HepG2 (cell line): ENCODE data around the gene LRP2. TPM values are rescaled to one million over a fixed set of nuclear protein-coding genes. Genes with fewer than 3 reads are reported as not detected.

Experiments
- ATAC-seq: fragments of 200-7000 bp; cut with Tn5 transposase; 3 replicates; pipeline ENCODE4 v1.9.1; 2020; ENCODE audit warnings: mild to moderate bottlenecking, moderate library complexity
- BruUV-seq: library from RNA; stranded (reverse); fragments of 400-500 nt; replicated peaks from 2 replicates; lab custom pipeline; 2021; lab: Mats Ljungman, UMichigan
- CTCF ChIA-PET: fragments of 300-600 bp; formaldehyde crosslinking; extraction: SDS; loops from one replicate; lab custom pipeline; 2021; ENCODE audit warnings: low total read pairs, inconsistent platforms, low intra/inter-chr PET ratio; lab: Yijun Ruan, JAX
- POLR2A ChIA-PET: fragments of 350-600 bp; sonication (Branson Sonifier 250); formaldehyde crosslinking; loops from one replicate; lab custom pipeline; 2020; ENCODE audit warnings: antibody characterized with exemption, inconsistent platforms; lab: Yijun Ruan, JAX
- DNase-seq: peaks from one replicate; pipeline ENCODE4 v3.0.0-alpha.2; 2015; ENCODE audit warnings: low spot score
- FAIRE-seq: peaks from 3 replicates; lab custom pipeline; 2011; peaks lifted over from hg19 to GRCh38; lab: Jason Lieb, UNC
- H2AFZ ChIP-seq: one replicate; pipeline ENCODE4 v1.6.1; 2011; ENCODE audit warnings: low read length, inconsistent platforms
- H3K27ac ChIP-seq: fragments of 300-600 bp; 3 replicates; pipeline ENCODE4 v1.8.0; 2011; ENCODE audit warnings: mixed run types, mild to moderate bottlenecking, mixed read lengths, low read length, inconsistent platforms; ENCODE audit not compliant: insufficient read depth; ENCODE audit errors: extremely low read length
- H3K27me3 ChIP-seq, 2 experiments: fragments of 200-600 bp in 1 of 2; 2 replicates in 1 of 2; 3 replicates in 1 of 2; pipeline versions ENCODE4 v1.6.0 to v1.8.0; 2011; ENCODE audit warnings: low read length in 2 of 2, mild to moderate bottlenecking in 2 of 2, moderate library complexity in 2 of 2, inconsistent platforms in 1 of 2; ENCODE audit not compliant: insufficient read depth in 2 of 2, control insufficient read depth in 1 of 2
- H3K36me3 ChIP-seq, 2 experiments: fragments of 200-600 bp in 1 of 2; replicated peaks in 1 of 2; 2 replicates in 1 of 2; 3 replicates in 1 of 2; pipeline versions ENCODE4 v1.5.1 to v1.8.0; 2011; ENCODE audit warnings: low read length in 2 of 2, inconsistent platforms in 1 of 2; ENCODE audit not compliant: insufficient read depth in 2 of 2, control insufficient read depth in 1 of 2
- H3K4me1 ChIP-seq: 2 replicates; pipeline ENCODE4 v1.5.1; 2012; ENCODE audit warnings: low read length, inconsistent platforms; ENCODE audit not compliant: insufficient read depth
- H3K4me2 ChIP-seq: 2 replicates; pipeline ENCODE4 v1.6.0; 2011; ENCODE audit warnings: low read depth, low read length, inconsistent platforms
- H3K4me3 ChIP-seq, 3 experiments: fragments of 200-600 bp in 1 of 3; sonication (generic), shearing (Covaris generic) in 1 of 3; replicated peaks in 1 of 3; 2 replicates each; pipeline ENCODE4 v1.5.1; 2011 to 2016; ENCODE audit warnings: low read length in 3 of 3, inconsistent platforms in 2 of 3, low read depth in 2 of 3, mild to moderate bottlenecking in 2 of 3, control low read depth in 1 of 3, mixed read lengths in 1 of 3; ENCODE audit not compliant: insufficient read depth in 1 of 3
- H3K79me2 ChIP-seq: one replicate; pipeline ENCODE4 v1.6.1; 2011; ENCODE audit warnings: low read length, inconsistent platforms; ENCODE audit not compliant: insufficient read depth
- H3K9ac ChIP-seq: 2 replicates; pipeline ENCODE4 v1.6.0; 2011; ENCODE audit warnings: mild to moderate bottlenecking, low read depth, low read length, inconsistent platforms; ENCODE audit not compliant: insufficient read depth
- H3K9me3 ChIP-seq: 2 replicates; pipeline ENCODE4 v1.5.1; 2012; ENCODE audit warnings: mild to moderate bottlenecking, low read length
- H4K20me1 ChIP-seq: 2 replicates; pipeline ENCODE4 v1.6.0; 2011; ENCODE audit warnings: inconsistent platforms, mild to moderate bottlenecking, low read length, moderate library complexity; ENCODE audit not compliant: insufficient read depth
- ARID2 ChIP-seq: sonication (generic); formaldehyde crosslinking; IDR thresholded peaks from 2 replicates; pipeline ENCODE4 v1.8.1; 2022; ENCODE audit warnings: mild to moderate bottlenecking, missing genetic modification reagents, borderline replicate concordance
- CC2D1A ChIP-seq: sonication (generic); formaldehyde crosslinking; IDR thresholded peaks from 2 replicates; pipeline ENCODE4 v1.8.1; 2023; ENCODE audit warnings: mild to moderate bottlenecking, missing genetic modification reagents
- DRAP1 ChIP-seq: IDR thresholded peaks from 2 replicates; pipeline ENCODE4 v1.6.1; 2016; ENCODE audit warnings: missing genetic modification reagents, missing compliant biosample characterization
- IKZF4 ChIP-seq: sonication (generic); formaldehyde crosslinking; IDR thresholded peaks from 2 replicates; pipeline ENCODE4 v1.5.1; 2020; ENCODE audit warnings: borderline replicate concordance, mild to moderate bottlenecking, low read depth, missing genetic modification reagents; ENCODE audit errors: not compliant biosample characterization
- KLF13 ChIP-seq: sonication (generic); formaldehyde crosslinking; IDR thresholded peaks from 2 replicates; pipeline ENCODE4 v1.4.0; 2020; ENCODE audit warnings: mild to moderate bottlenecking, missing genetic modification reagents
- MXD4 ChIP-seq: IDR thresholded peaks from 2 replicates; pipeline ENCODE4 v1.6.1; 2016; ENCODE audit warnings: mild to moderate bottlenecking, missing biosample characterization, missing genetic modification reagents
- SKI ChIP-seq: fragments of 450-650 bp; IDR thresholded peaks from one replicate; pipeline ENCODE4 v1.6.1; 2018; ENCODE audit warnings: mild to moderate bottlenecking; ENCODE audit not compliant: partially characterized antibody
- ZBTB33 ChIP-seq: sonication (generic); formaldehyde crosslinking; IDR thresholded peaks from 2 replicates; pipeline ENCODE4 v1.4.0; 2020; ENCODE audit warnings: missing genetic modification reagents
- ZFP36 ChIP-seq: fragments of 150-350 bp; IDR thresholded peaks from 2 replicates; pipeline ENCODE4 v1.6.1; 2018; ENCODE audit warnings: borderline replicate concordance, low read length, low read depth; ENCODE audit not compliant: partially characterized antibody
- ZNF557 ChIP-seq: sonication (generic); formaldehyde crosslinking; IDR thresholded peaks from 2 replicates; pipeline ENCODE4 v1.4.0; 2020; ENCODE audit warnings: missing genetic modification reagents
- ZNF644 ChIP-seq: IDR thresholded peaks from 2 replicates; pipeline ENCODE4 v1.6.1; 2016; ENCODE audit warnings: low read depth
- WGBS: methylation state at CpG from one replicate; pipeline ENCODE4 v1.1.6; 2017; ENCODE audit warnings: low lambda C conversion rate; 5-methylcytosine and 5-hydroxymethylcytosine counted together
- in situ Hi-C: cut with HindIII; loops from 2 replicates; pipeline ENCODE4 v1.10.0; 2017; ENCODE audit warnings: low pct_unique_long_range_greater_than_20kb; ENCODE audit not compliant: extremely low pct_ligation_motif_present
- intact Hi-C: fragments of 100-400 bp; cut with micrococcal nuclease; formaldehyde crosslinking; loops from one replicate; pipeline ENCODE4 v1.10.0; 2022; ENCODE audit not compliant: unreplicated experiment
- polyA plus RNA-seq, 8 experiments: library from polyadenylated mRNA; depleted of rRNA in 3 of 8; stranded (reverse) in 7 of 8; unstranded in 1 of 8; fragments of >200 nt; fragmentation: Illumina TruSeq in 4 of 8; extraction: Trizol in 4 of 8; gene quantifications; 2 replicates each; pipeline versions ENCODE4 v1.2.1 to v1.2.3, GENCODE V29; 2011 to 2016; ENCODE audit warnings: low read depth in 4 of 8, missing spikeins in 1 of 8, mixed read lengths in 1 of 8; ENCODE audit not compliant: insufficient read depth in 1 of 8
- total RNA-seq, 5 experiments: library from RNA; depleted of rRNA; stranded (reverse); fragments of >200 nt; fragmentation: Illumina TruSeq; extraction: Trizol; gene quantifications; 2 replicates each; pipeline ENCODE4 v1.2.3, GENCODE V29; 2016; ENCODE audit warnings: low read depth in 1 of 5
- TF ChIP-seq, protein P1 (sequence below): fragments of 450-650 bp; IDR thresholded peaks from 2 replicates; pipeline ENCODE4 v1.6.1; 2017
- TF ChIP-seq, protein P2 (sequence below): sonication (generic); formaldehyde crosslinking; IDR thresholded peaks from 2 replicates; pipeline ENCODE4 v1.5.1; 2020; ENCODE audit warnings: missing genetic modification reagents, mild to moderate bottlenecking, borderline replicate concordance
- TF ChIP-seq, protein P3 (sequence below): sonication (generic); formaldehyde crosslinking; IDR thresholded peaks from 2 replicates; pipeline ENCODE4 v1.5.1; 2020; ENCODE audit warnings: missing genetic modification reagents, mild to moderate bottlenecking, borderline replicate concordance
- TF ChIP-seq, protein P4 (sequence below): sonication (generic); formaldehyde crosslinking; IDR thresholded peaks from 2 replicates; pipeline ENCODE4 v1.4.0; 2020; ENCODE audit warnings: low read depth, mild to moderate bottlenecking, missing genetic modification reagents

The LRP2 gene
- total and polyA plus RNA-seq, 2 of the 13 experiments (the other 11 are each of a cell fraction or from before 2014, with no cell fraction given) = 0.03 to 0.15 TPM

DNA sequence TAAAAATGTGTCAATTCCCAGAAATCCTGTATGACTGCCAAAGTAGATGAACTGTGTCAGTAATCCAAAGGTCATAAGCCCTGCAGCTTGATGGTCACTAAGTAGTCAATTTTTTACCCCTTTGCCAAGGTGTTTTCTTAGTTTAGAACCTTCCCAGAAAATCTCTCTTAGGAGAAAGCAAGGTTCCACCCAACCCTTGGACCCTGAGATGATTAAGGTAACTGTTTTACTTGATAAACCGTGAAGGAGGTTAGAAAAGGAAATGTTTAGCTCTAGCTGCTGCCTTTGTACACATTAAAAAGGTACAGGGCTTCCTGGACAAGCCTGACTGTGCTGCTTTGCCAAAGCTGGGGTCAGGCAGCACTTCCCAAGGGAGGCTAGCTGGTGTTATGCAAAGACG lies 24.4 kb upstream of the LRP2 start:
- no peak overlapping the region for H3K4me3 ChIP-seq
- in situ Hi-C loops = no loop called here
- H2AFZ ChIP-seq = no peak overlapping the region
- CTCF ChIA-PET = no interaction called here
- BruUV-seq = no TSS peak
- H3K9me3 ChIP-seq = no peaks in the 10 kb centered on the region
- TF ChIP-seq CC2D1A (CRISPR knock-in tag) (no peak), ZNF557 (CRISPR knock-in tag) (no peak), ZFP36 (no peak), IKZF4 (CRISPR knock-in tag) (no peak), ZNF644 (no peak), ZBTB33 (CRISPR knock-in tag) (no peak), ARID2 (no peak), SKI (no peak), DRAP1 (no peak), MXD4 (CRISPR knock-in tag) (no peak), KLF13 (CRISPR knock-in tag) (no peak)
- TF ChIP-seq, protein P1, sequence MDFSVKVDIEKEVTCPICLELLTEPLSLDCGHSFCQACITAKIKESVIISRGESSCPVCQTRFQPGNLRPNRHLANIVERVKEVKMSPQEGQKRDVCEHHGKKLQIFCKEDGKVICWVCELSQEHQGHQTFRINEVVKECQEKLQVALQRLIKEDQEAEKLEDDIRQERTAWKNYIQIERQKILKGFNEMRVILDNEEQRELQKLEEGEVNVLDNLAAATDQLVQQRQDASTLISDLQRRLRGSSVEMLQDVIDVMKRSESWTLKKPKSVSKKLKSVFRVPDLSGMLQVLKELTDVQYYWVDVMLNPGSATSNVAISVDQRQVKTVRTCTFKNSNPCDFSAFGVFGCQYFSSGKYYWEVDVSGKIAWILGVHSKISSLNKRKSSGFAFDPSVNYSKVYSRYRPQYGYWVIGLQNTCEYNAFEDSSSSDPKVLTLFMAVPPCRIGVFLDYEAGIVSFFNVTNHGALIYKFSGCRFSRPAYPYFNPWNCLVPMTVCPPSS = no peak
- TF ChIP-seq, protein P2, sequence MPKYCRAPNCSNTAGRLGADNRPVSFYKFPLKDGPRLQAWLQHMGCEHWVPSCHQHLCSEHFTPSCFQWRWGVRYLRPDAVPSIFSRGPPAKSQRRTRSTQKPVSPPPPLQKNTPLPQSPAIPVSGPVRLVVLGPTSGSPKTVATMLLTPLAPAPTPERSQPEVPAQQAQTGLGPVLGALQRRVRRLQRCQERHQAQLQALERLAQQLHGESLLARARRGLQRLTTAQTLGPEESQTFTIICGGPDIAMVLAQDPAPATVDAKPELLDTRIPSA (CRISPR knock-in tag) = no peak
- TF ChIP-seq, protein P3, sequence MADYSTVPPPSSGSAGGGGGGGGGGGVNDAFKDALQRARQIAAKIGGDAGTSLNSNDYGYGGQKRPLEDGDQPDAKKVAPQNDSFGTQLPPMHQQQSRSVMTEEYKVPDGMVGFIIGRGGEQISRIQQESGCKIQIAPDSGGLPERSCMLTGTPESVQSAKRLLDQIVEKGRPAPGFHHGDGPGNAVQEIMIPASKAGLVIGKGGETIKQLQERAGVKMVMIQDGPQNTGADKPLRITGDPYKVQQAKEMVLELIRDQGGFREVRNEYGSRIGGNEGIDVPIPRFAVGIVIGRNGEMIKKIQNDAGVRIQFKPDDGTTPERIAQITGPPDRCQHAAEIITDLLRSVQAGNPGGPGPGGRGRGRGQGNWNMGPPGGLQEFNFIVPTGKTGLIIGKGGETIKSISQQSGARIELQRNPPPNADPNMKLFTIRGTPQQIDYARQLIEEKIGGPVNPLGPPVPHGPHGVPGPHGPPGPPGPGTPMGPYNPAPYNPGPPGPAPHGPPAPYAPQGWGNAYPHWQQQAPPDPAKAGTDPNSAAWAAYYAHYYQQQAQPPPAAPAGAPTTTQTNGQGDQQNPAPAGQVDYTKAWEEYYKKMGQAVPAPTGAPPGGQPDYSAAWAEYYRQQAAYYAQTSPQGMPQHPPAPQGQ (CRISPR knock-in tag) = no peak
- TF ChIP-seq, protein P4, sequence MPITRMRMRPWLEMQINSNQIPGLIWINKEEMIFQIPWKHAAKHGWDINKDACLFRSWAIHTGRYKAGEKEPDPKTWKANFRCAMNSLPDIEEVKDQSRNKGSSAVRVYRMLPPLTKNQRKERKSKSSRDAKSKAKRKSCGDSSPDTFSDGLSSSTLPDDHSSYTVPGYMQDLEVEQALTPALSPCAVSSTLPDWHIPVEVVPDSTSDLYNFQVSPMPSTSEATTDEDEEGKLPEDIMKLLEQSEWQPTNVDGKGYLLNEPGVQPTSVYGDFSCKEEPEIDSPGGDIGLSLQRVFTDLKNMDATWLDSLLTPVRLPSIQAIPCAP (CRISPR knock-in tag) = no peak
- TF ChIP-seq, all 625 proteins: peak for 0
- H3K9ac ChIP-seq = no peak overlapping the region
- H3K27me3 ChIP-seq = no peaks in the 10 kb centered on the region
- H3K4me2 ChIP-seq = no peak overlapping the region
- ATAC-seq (no peak), DNase-seq (no peak), FAIRE-seq (no peak)
- H3K4me1 ChIP-seq = no peaks in the 10 kb centered on the region
- no peak overlapping the region for H3K27ac ChIP-seq
- no peaks in the 10 kb centered on the region for H3K36me3 ChIP-seq
- no peaks in the 10 kb centered on the region for H3K79me2 ChIP-seq
- intact Hi-C loops = no loop called here
- no peaks in the 10 kb centered on the region for H4K20me1 ChIP-seq
- 0% methylated on average over 2 of the region's 2 CpGs for WGBS
- POLR2A ChIA-PET = no interaction called here
